ENCODE data around the gene CDH13.
A peak's percentile ranks its signal among the peaks of the same experiment; 100 is the strongest.

CDH13 gene

GRCh38 chr16:83806036-83806435 lies 1179.3 kb downstream of the CDH13 start:
- DNase-seq (ENCODE audit: low spot score) = no peak

DNA sequence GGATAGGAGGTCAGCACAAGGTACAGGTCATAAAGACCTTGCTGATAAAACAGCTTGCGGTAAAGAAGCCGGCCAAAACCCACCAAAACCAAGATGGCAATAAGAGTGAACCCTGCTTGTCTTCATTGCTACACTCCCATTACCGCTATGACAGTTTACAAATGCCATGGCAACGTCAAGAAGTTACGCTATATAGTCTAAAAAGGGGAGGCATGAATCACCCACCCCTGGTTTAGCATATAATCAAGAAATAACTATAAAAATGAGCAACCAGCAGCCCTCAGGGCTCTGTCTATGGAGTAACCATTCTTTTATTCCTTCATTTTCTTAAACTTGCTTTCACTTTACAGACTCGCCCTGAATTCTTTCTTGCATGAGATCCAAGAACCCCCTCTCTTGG lies 1180.0 kb downstream of the CDH13 start:
- DNase-seq (ENCODE audit: low spot score) = no peak

GRCh38 chr16:83807327-83807709 lies 1180.5 kb downstream of the CDH13 start:
- no peak for DNase-seq (ENCODE audit: low spot score)

DNA sequence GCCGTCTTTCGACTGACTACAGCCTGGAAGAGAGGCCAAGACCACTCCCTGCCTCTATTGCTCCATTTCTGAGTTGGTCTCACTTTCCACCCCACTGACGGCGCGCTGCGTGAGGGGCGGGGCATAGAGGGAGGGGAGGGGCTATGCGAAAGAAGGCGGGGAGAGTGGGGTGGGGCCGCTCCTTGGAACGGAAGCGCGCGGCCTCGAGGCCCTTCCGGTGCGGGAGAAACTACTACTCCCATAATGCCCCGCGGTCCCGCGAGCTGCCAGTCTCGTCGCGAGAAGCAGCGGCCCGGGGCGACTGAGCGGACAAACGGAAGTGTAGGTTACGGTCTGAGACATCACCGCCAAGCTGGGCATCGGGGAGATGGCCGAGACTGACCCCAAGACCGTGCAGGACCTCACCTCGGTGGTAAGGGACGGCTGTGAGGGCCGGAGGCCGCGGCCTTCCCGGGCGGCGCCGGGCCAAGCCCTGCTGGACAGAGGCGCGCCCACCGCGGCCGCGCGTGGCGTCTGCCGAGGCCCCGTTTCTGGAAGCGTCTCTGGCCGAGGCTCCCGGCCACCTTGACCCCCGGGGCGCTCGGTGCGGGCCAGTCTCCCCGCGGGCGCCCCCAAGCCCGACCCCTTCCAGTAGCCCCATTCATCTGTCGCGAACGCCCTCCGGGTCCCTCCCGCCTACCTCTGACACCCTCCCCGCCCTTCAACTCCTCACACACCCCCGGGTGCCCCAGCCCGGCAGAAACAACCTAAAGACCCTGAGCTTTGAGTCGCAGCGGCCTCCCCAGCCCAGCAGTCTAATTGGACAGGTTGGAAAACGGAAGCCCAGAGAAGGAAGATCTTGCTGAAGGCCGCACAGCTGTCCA lies 1181.2 kb downstream of the CDH13 start, which contains the start of gene HSBP1:
Gene HSBP1 (plus strand): TSS at position 269 of the 863 bp plus-strand sequence. CDS start 99 bp downstream, at position 368.
- DNase-seq (ENCODE audit: low spot score) = peak; percentile 89

DNA sequence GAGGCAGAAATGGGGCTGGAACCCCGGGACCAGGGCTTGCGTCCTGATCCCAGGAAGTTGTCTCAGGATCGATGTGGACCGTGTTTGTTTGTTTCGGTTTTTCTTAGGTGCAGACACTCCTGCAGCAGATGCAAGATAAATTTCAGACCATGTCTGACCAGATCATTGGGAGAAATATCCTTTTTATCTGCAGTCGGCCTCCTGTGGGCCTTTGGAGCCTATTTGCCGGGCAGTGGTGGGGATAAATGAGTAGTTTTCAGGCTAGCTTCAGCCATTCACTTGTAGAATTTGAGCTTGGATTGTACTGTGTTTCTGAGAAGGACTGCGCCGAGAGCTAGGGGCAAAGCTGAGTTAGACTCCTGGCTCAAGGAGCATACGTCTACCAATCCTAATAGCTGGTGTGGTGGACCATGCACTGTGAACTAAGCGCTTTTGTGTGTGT lies 1181.8 kb downstream of the CDH13 start:
- no peak for DNase-seq (ENCODE audit: low spot score)

- no peak for DNase-seq (ENCODE audit: low spot score)
Measured at GRCh38 chr16:83809092-83809491, 1182.3 kb downstream of the CDH13 start.

DNA sequence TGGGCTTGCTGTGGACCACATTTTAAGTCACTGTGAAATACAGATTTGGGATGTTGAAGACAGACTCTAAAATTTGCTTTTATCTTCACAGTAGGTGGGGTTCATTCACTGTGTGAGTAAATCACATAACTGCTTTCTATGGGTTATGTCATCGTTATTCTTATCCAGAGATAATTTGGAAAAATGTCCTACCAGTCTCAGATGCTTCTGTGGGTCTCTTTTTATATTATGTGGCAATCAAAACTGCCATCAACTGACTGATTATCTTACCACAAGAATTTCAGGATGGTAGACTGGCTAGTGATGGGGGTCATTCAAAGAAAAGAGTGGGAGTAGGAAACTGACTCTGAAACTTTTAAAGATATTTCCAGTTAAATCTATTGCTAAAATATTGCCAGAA lies 1184.1 kb downstream of the CDH13 start:
- no peak for DNase-seq (ENCODE audit: low spot score)

DNA sequence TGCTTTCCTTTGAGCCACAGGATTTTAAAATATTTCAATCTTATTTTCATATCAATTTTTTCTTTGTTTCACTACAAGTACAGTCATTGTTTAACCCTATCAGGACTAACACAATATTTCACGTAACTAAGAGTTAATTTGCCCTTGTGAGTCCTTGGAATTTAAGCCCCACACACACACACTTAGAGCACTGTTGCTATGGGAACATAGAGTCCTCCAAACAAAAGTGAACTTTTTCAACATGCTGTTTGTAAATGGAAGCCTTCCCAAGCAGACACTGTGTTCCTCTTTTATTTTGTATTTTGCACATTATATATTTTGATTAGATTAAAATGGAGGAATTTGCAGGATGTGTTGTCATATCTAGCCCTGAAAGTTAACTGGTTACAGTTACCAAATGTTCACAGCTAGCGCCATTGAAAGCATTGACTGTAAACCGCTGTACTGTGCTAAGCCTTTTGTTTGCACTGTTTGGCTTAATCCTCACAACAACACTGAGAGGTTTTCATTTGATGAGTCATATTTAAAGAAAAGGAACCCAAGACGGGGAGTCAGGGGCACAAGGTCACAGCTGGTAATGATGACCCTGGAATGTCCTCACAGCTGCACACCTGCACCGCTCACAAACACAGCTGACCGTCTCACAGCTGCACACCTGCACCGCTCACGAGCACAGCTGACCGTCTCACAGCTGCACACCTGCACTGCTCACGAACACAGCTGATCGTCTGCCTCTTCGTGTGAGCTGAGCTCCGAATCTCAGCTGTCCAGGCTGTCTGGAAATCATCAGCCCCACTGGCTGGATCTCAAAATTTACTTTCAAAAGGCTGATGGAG lies 1187.3 kb downstream of the CDH13 start:
- DNase-seq (ENCODE audit: low spot score) = no peak

- DNase-seq (ENCODE audit: low spot score) = no peak
Measured at GRCh38 chr16:83814659-83814985, 1187.9 kb downstream of the CDH13 start.

DNA sequence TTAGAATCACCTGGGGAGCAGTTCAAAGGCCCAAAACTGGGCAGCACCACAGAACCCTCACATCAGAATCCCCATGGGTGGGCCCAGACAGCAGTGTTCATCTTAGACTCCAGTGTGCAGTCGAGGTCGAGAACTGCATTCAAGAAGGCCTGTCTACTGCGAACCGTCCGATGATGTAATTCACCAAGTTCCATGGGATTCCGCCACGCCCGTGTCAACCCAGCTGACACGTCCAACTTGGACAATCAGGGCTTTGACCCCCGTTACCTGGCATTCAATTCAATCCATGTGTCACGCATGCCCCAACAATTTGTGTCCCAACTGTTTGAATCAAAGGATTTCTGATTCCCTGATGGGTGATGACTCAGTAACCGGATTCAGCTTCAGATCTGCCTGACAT lies 1190.3 kb downstream of the CDH13 start:
- no peak for DNase-seq (ENCODE audit: low spot score)

GRCh38 chr16:83818276-83818675 lies 1191.5 kb downstream of the CDH13 start:
- DNase-seq (ENCODE audit: low spot score) = no peak

- no peak for DNase-seq (ENCODE audit: low spot score)
Measured at GRCh38 chr16:83819361-83819760, 1192.6 kb downstream of the CDH13 start.

DNA sequence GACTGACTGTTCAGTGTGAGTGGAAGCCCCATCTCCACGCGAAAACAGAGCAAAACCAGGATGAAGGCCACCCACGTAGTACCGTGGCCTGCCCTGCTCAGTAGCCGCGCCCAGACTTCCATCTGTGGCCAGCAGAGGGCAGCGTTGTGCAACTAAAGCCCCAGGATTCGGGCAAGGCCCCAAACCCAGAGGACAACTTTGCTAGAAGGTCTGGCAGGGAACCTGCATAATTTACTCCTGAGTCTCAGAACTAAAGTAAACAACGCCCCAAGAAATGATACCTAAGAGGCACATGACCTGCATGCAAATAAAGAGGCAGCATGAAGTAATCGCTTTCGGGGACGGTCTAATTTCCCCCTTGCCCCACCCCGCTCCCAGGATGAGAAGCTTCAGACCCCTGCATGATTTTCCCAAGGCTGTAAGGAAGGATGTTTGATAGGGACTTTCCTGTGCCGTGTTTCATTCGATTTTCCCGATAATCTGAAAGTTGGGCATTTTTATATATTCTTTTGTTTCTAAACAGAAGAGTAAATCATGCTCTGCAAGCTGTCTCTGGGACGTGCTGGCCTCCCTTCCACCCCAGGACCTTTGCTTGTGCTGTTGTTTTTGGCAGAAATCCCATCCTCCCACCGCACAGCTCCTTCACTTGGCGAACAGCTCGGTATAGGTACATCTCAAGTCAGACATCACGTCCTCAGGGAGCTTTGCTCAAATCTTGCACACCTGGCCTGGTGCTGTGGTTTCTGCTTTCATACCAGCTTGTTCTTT lies 1199.6 kb downstream of the CDH13 start:
- peak; percentile 73 for DNase-seq (ENCODE audit: low spot score)

DNA sequence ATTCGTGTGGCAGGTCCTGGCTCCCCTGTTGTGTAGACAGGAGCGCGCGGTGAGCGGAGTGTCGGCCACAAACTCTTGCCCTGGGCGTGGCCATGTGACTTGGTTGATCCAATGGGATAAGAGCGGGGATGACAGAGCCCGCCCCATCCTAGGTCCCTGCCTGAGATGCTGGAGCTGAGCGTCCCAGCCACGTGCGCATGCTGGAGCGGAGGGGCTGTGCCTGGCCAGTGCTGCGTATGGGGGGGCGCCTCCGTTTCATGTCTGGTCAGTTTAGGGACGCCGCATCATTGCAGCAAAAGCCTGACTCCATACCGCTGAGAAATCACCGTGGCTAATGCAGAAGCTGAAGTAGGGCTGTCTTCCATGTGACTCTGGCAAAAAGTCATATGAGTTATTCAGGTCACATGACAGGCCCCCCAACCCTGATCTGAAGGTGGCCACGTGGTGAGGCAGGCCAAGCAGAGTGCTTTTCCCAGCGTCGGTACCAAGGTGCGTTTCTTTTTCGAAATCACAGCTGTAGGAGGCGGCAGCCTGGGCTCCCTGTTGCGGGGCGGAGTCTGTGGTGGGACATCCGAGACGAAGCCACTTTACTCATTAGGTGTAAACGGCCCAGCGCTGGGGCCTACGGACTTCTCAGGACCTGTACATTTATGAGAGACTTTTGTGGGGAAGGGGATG lies 1203.5 kb downstream of the CDH13 start:
- no peak for DNase-seq (ENCODE audit: low spot score)

DNA sequence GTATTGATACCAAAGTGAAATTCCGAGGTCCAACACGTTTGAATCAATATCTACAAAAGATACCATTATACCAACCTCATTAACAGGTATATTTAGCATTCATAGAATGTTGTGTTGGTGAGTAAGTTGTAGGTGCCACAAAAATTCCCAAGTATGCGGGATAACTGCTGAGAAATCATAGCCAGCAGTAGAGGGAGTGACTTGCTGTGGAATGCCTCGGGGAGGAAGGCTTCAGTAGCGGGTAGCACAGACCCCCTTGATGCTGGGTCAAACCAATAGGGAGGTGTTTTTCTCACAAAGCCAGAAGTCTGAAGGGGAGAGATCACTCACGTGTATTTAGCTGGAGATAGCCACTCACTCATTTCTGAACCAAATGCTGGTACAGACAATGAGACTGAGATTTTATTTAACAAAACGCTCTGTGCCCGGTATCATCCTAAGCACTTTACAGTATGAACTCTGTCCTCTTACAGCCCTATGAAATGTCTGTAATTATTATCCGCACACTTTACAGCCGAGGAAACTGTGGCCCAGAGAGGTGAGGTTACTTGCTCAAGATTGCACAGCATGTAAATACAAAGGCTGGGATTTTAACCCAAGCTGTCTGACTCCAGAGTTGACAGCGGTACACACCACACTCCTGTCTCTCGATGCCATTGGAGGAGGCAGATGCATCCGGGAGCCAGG lies 1204.1 kb downstream of the CDH13 start:
- no peak for DNase-seq (ENCODE audit: low spot score)

DNA sequence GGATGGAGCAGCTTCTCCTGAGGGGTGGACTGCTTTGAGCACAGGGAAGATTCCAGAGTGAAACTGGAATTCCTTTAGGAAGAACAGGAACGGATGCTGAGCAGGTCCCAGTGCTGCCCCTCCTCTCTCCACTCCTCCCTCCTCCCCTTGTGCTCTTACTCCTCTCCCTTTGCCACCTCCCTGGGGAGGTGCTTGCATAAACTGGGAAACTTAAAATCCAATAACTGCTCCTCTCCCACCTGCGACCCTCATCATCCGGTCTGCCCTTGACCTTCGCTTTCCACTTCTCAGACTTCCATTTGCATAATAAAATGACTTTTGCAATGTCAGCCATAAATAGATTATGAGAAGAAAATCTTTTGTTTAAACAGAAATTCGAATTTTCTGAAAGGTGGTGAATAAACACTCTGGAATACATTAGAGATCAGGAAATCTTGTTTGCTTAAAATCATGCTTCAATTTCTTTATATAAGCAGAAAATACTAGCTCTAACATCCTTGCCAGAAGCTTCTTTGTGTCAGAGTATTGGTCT lies 1204.8 kb downstream of the CDH13 start:
- DNase-seq (ENCODE audit: low spot score) = no peak

- no peak for DNase-seq (ENCODE audit: low spot score)
Measured at GRCh38 chr16:83833921-83834320, 1207.2 kb downstream of the CDH13 start.

GRCh38 chr16:83835586-83836566 lies 1209.1 kb downstream of the CDH13 start:
- DNase-seq (ENCODE audit: low spot score) = no peak

GRCh38 chr16:83837566-83837965 lies 1210.8 kb downstream of the CDH13 start:
- DNase-seq (ENCODE audit: low spot score) = no peak

DNA sequence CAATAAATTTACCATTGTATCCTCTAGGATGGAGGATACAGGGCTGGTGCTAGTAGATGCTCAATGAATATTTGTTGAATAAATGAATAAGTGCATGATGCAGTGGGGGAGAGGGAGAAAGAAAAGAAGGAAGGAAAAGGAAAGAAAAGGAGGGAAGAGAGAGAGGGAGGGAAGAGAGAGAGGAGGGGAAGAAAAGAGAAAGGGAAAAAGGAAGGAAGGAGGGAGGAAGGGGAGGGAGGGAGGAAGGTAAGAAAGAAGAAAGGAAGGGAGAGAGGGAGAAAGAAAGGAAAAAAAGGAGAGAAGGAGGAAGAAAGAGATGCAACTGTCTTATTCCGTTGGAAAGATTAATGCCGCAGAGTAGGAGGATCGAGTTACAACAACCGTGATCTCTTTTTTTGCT lies 1211.4 kb downstream of the CDH13 start:
- no peak for DNase-seq (ENCODE audit: low spot score)

All from putamen (tissue), 1 donor.